Ishikawa (cell line): ENCODE data around the gene NRDC.

ENCODE experiments used
- CEBPB ChIP-seq: IDR thresholded peaks from 2 replicates; pipeline ENCODE4 v1.6.1; 2012
- CREB1 ChIP-seq: IDR thresholded peaks from 2 replicates; pipeline ENCODE4 v1.6.1; 2012; ENCODE audit warnings: low read depth
- EGR1 ChIP-seq: IDR thresholded peaks from 2 replicates; pipeline ENCODE4 v1.6.1; 2012
- EP300 ChIP-seq: IDR thresholded peaks from 2 replicates; pipeline ENCODE4 v1.6.1; 2012; ENCODE audit warnings: borderline replicate concordance
- FOXM1 ChIP-seq: IDR thresholded peaks from 2 replicates; pipeline ENCODE4 v1.6.1; 2012; ENCODE audit warnings: low read depth, borderline replicate concordance
- MAX ChIP-seq: IDR thresholded peaks from 2 replicates; pipeline ENCODE4 v1.6.1; 2012
- NFIC ChIP-seq: IDR thresholded peaks from 2 replicates; pipeline ENCODE4 v1.6.1; 2012
- RAD21 ChIP-seq: IDR thresholded peaks from 2 replicates; pipeline ENCODE4 v1.6.1; 2012; ENCODE audit warnings: low read depth
- REST ChIP-seq: IDR thresholded peaks from 2 replicates; pipeline ENCODE4 v1.6.1; 2012; ENCODE audit warnings: low read depth, mild to moderate bottlenecking
- TAF1 ChIP-seq: IDR thresholded peaks from 2 replicates; pipeline ENCODE4 v1.6.1; 2012; ENCODE audit warnings: low read depth, mild to moderate bottlenecking
- TCF12 ChIP-seq: IDR thresholded peaks from 2 replicates; pipeline ENCODE4 v1.6.1; 2012; ENCODE audit warnings: low read depth
- TEAD4 ChIP-seq: IDR thresholded peaks from 2 replicates; pipeline ENCODE4 v1.6.1; 2012
- USF1 ChIP-seq: IDR thresholded peaks from 2 replicates; pipeline ENCODE4 v1.6.1; 2012
- YY1 ChIP-seq: IDR thresholded peaks from 2 replicates; pipeline ENCODE4 v1.6.1; 2012; ENCODE audit warnings: low read depth
- ZBTB7A ChIP-seq: IDR thresholded peaks from 2 replicates; pipeline ENCODE4 v1.6.1; 2012; ENCODE audit warnings: low read depth

Gene NRDC

GRCh38 chr1:51920130-51920529 lies 41.6 kb upstream of the NRDC start:
- TF ChIP-seq TAF1 (no peak), FOXM1 (no peak), YY1 (no peak), EGR1 (no peak), REST (no peak), RAD21 (no peak), EP300 (no peak), ZBTB7A (no peak), USF1 (no peak), TEAD4 (no peak)

GRCh38 chr1:51919684-51920083 lies 41.2 kb upstream of the NRDC start:
- TF ChIP-seq TEAD4 (no peak), ZBTB7A (no peak), EP300 (no peak), TCF12 (no peak), NFIC (no peak), MAX (no peak), TAF1 (no peak), YY1 (no peak), USF1 (no peak), RAD21 (no peak), CREB1 (no peak), FOXM1 (no peak), REST (no peak), CEBPB (no peak), EGR1 (no peak)

- TF ChIP-seq TAF1 (no peak), MAX (no peak), CEBPB (no peak), NFIC (no peak), EGR1 (no peak), ZBTB7A (no peak), EP300 (no peak), TEAD4 (no peak), REST (no peak), TCF12 (no peak), USF1 (no peak), FOXM1 (no peak), YY1 (no peak), CREB1 (no peak), RAD21 (no peak)
Observed at GRCh38 chr1:51916587-51917405, 38.3 kb upstream of the NRDC start.

GRCh38 chr1:51915951-51916350 lies 37.4 kb upstream of the NRDC start:
- TF ChIP-seq CREB1 (no peak), ZBTB7A (no peak), YY1 (no peak), REST (no peak), USF1 (no peak), EP300 (no peak), RAD21 (no peak), MAX (no peak), FOXM1 (no peak), CEBPB (no peak), TEAD4 (no peak), EGR1 (no peak), TCF12 (no peak), TAF1 (no peak), NFIC (no peak)
